PFSK-1 (cell line): ENCODE data around the gene TMEM259.

Experiments used
- POLR2AphosphoS5 ChIP-seq: IDR thresholded peaks from 2 replicates; pipeline ENCODE4 v1.6.1; 2012; ENCODE audit warnings: low read depth, mild to moderate bottlenecking, control low read depth, low read length, moderate library complexity
- SIN3A ChIP-seq: IDR thresholded peaks from 2 replicates; pipeline ENCODE4 v1.6.1; 2012; ENCODE audit warnings: mild to moderate bottlenecking, low read length, moderate library complexity, borderline replicate concordance; ENCODE audit not compliant: insufficient read depth
- TAF1 ChIP-seq: IDR thresholded peaks from 2 replicates; pipeline ENCODE4 v1.6.1; 2012; ENCODE audit warnings: low read length, control low read depth, borderline replicate concordance; ENCODE audit not compliant: insufficient read depth
- TF ChIP-seq, protein P1 (sequence below), 2 experiments: IDR thresholded peaks; 2 replicates each; pipeline versions ENCODE4 v1.6.1 to v1.8.0; 2011 to 2012; ENCODE audit warnings: low read depth in 2 of 2, low read length in 2 of 2, control low read depth in 1 of 2, inconsistent platforms in 1 of 2, mild to moderate bottlenecking in 1 of 2, moderate library complexity in 1 of 2; ENCODE audit not compliant: insufficient read depth in 1 of 2

DNA sequence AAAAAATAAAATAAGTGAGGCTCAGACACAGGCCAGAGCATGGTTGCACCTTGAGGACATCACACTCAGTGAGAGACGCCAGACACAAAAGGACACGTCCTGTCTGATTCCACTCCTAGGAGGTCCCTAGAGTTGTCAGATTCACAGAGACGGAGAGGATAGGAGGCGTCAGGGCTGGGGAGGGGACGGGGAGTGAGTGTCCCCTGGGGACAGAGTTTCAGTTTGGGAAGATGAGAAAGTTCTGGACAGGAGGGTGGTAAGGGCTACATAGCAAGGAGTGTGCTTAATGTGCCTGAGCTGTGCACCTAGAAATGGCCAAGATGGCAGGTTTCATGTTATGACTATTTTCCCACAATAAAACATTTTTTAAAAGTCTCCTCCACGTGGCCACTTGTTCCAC is 22.9 kb downstream of the TMEM259 start:
- TF ChIP-seq, protein P1, sequence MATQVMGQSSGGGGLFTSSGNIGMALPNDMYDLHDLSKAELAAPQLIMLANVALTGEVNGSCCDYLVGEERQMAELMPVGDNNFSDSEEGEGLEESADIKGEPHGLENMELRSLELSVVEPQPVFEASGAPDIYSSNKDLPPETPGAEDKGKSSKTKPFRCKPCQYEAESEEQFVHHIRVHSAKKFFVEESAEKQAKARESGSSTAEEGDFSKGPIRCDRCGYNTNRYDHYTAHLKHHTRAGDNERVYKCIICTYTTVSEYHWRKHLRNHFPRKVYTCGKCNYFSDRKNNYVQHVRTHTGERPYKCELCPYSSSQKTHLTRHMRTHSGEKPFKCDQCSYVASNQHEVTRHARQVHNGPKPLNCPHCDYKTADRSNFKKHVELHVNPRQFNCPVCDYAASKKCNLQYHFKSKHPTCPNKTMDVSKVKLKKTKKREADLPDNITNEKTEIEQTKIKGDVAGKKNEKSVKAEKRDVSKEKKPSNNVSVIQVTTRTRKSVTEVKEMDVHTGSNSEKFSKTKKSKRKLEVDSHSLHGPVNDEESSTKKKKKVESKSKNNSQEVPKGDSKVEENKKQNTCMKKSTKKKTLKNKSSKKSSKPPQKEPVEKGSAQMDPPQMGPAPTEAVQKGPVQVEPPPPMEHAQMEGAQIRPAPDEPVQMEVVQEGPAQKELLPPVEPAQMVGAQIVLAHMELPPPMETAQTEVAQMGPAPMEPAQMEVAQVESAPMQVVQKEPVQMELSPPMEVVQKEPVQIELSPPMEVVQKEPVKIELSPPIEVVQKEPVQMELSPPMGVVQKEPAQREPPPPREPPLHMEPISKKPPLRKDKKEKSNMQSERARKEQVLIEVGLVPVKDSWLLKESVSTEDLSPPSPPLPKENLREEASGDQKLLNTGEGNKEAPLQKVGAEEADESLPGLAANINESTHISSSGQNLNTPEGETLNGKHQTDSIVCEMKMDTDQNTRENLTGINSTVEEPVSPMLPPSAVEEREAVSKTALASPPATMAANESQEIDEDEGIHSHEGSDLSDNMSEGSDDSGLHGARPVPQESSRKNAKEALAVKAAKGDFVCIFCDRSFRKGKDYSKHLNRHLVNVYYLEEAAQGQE (IDR thresholded peaks at IDR 0.05; ENCODE audit: insufficient read depth in 1 of 2, low read depth in 2 of 2, low read length in 2 of 2): no peak
- TF ChIP-seq POLR2AphosphoS5 (no peak), TAF1 (no peak), SIN3A (no peak)
